Measurements from ENCODE around the gene EPB41L2. TPM values are rescaled to one million over a fixed set of nuclear protein-coding genes. Genes with fewer than 3 reads are reported as not detected.
A peak's percentile ranks its signal among the peaks of the same experiment; 100 is the strongest.

The EPB41L2 gene
- total RNA-seq, 1 donor: 47.4 TPM

- TF ChIP-seq CTCF (IDR thresholded peaks at IDR 0.05; ENCODE audit: extremely low read depth, low read depth, low read length): no peak
- H3K4me2 ChIP-seq (ENCODE audit: insufficient read depth, low read length): no peak overlapping the region
- H3K4me1 ChIP-seq (ENCODE audit: insufficient read depth, low read length): peaks cover 6% of the 10 kb centered on the region
- no peaks in the 10 kb centered on the region for H4K20me1 ChIP-seq (ENCODE audit: insufficient read depth, low read length)
- no peaks in the 10 kb centered on the region for H3K9me3 ChIP-seq (ENCODE audit: low read depth, low read length)
- H3K4me3 ChIP-seq (ENCODE audit: insufficient read depth, low read length): no peak overlapping the region
- H2AFZ ChIP-seq (ENCODE audit: low read length): no peak overlapping the region
- H3K27ac ChIP-seq (ENCODE audit: low read depth, low read length): no peak overlapping the region
- H3K79me2 ChIP-seq (ENCODE audit: insufficient read depth, low read length): no peaks in the 10 kb centered on the region
- no peaks in the 10 kb centered on the region for H3K36me3 ChIP-seq (ENCODE audit: insufficient read depth, low read length)
- no peaks in the 10 kb centered on the region for H3K27me3 ChIP-seq (ENCODE audit: insufficient read depth, low read length)
- peak; percentile 80 for DNase-seq (ENCODE audit: insufficient read length, low spot score, missing footprints)
These were observed 266.6 kb downstream of the EPB41L2 start for GRCh38 chr6:130796313-130796905.

- no peak for TF ChIP-seq CTCF (IDR thresholded peaks at IDR 0.05; ENCODE audit: extremely low read depth, low read depth, low read length)
- Histone ChIP-seq H3K36me3 (ENCODE audit: insufficient read depth, low read length) (no peaks in the 10 kb centered on the region), H4K20me1 (ENCODE audit: insufficient read depth, low read length) (no peaks in the 10 kb centered on the region), H3K4me1 (ENCODE audit: insufficient read depth, low read length) (peaks cover 6% of the 10 kb centered on the region), H3K4me2 (ENCODE audit: insufficient read depth, low read length) (no peak overlapping the region), H3K27ac (ENCODE audit: low read depth, low read length) (no peak overlapping the region), H3K9me3 (ENCODE audit: low read depth, low read length) (no peaks in the 10 kb centered on the region), H3K79me2 (ENCODE audit: insufficient read depth, low read length) (no peaks in the 10 kb centered on the region), H3K27me3 (ENCODE audit: insufficient read depth, low read length) (no peaks in the 10 kb centered on the region), H2AFZ (ENCODE audit: low read length) (no peak overlapping the region), H3K4me3 (ENCODE audit: insufficient read depth, low read length) (no peak overlapping the region)
- no peak for DNase-seq (ENCODE audit: insufficient read length, low spot score, missing footprints)
These were observed 268.3 kb downstream of the EPB41L2 start for GRCh38 chr6:130794738-130795137.

GRCh38 chr6:130794010-130794697 is 268.9 kb downstream of the EPB41L2 start:
- H3K36me3 ChIP-seq (ENCODE audit: insufficient read depth, low read length): no peaks in the 10 kb centered on the region
- H3K4me3 ChIP-seq (ENCODE audit: insufficient read depth, low read length): no peak overlapping the region
- no peak overlapping the region for H3K4me2 ChIP-seq (ENCODE audit: insufficient read depth, low read length)
- peaks cover 6% of the 10 kb centered on the region for H3K4me1 ChIP-seq (ENCODE audit: insufficient read depth, low read length)
- no peak overlapping the region for H3K27ac ChIP-seq (ENCODE audit: low read depth, low read length)
- H3K79me2 ChIP-seq (ENCODE audit: insufficient read depth, low read length): no peaks in the 10 kb centered on the region
- no peak for TF ChIP-seq CTCF (IDR thresholded peaks at IDR 0.05; ENCODE audit: extremely low read depth, low read depth, low read length)
- H2AFZ ChIP-seq (ENCODE audit: low read length): no peak overlapping the region
- H3K27me3 ChIP-seq (ENCODE audit: insufficient read depth, low read length): no peaks in the 10 kb centered on the region
- no peaks in the 10 kb centered on the region for H3K9me3 ChIP-seq (ENCODE audit: low read depth, low read length)
- DNase-seq (ENCODE audit: insufficient read length, low spot score, missing footprints): no peak
- H4K20me1 ChIP-seq (ENCODE audit: insufficient read depth, low read length): no peaks in the 10 kb centered on the region

Other genes starting within 250 kb of the EPB41L2 start
- gene SMLR1, start 235.8 kb downstream of the EPB41L2 start, total RNA-seq: not detected in 2 replicates
- gene AKAP7, start 72.2 kb upstream of the EPB41L2 start, total RNA-seq: 4.0 and 6.8 TPM in 2 replicates

All from osteoblast (primary cell).